Measurements from ENCODE around the gene ECEL1. TPM values are rescaled to one million over a fixed set of nuclear protein-coding genes. Genes with fewer than 3 reads are reported as not detected.

Gene ECEL1
- total and polyA plus RNA-seq, 2 experiments from 2014 or later: 1.1 to 1.2 TPM

DNA sequence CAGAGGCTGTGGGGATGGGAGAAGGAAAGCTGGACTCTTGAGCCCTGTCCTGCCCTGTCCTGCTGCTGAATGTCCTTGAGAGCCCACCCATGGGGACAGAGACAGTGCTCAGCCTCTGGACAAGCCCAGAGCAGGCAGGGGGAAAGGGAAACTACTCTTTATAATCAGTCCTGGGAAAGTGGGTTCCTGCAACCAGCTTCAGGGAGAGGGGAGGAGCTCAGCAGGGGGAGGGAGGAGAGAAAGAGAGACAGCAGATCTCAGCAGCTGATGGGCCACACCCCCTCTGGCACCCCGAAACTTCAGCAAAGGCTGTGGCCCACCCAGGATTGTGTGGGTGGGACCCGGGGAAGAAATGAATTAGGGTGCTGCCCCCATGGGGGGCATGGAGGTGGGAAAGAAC is 11.6 kb downstream of the ECEL1 start:
- WGBS (ENCODE audit: low lambda C conversion rate, missing lambda C conversion rate): 57% methylated on average over 2 of the region's 2 CpGs
- TF ChIP-seq EZH2phosphoT487 (IDR thresholded peaks at IDR 0.05; ENCODE audit: low read depth, severe bottlenecking, unreplicated experiment) (no peak), EZH2 (IDR thresholded peaks at IDR 0.05; ENCODE audit: borderline replicate concordance) (no peak)
- no peak overlapping the region for H3K4me3 ChIP-seq

DNA sequence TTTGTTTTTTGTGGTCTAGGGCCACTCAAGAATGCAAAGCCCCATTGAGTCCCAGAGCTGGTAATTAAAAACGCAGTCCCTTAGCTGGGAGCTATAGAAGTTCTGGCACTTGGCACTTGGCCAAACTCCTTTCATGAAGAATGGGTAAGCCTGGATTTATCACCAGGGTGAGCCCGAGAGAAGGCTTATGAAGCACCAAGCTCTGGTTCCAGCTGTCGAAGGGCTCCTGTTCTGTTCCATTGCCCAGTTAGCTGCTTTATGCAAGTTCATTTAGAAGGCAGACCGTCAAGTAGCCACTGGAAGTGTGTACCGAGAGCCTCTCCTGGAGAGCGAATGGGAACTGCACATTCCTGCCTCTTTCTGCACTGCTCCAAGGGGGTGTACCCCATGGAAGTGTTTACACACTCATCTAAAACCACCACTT is 14.2 kb downstream of the ECEL1 start:
- no peak overlapping the region for H3K27ac ChIP-seq
- no peaks in the 10 kb centered on the region for H4K20me1 ChIP-seq (ENCODE audit: insufficient read depth, poor library complexity, severe bottlenecking)
- no peak for DNase-seq (ENCODE audit: low spot score)
- H3K27me3 ChIP-seq: peaks cover 33% of the 10 kb centered on the region
- WGBS (ENCODE audit: low lambda C conversion rate, missing lambda C conversion rate): 33% methylated on average over 6 of the region's 6 CpGs
- H2AFZ ChIP-seq: no peak overlapping the region
- TF ChIP-seq, protein P1, sequence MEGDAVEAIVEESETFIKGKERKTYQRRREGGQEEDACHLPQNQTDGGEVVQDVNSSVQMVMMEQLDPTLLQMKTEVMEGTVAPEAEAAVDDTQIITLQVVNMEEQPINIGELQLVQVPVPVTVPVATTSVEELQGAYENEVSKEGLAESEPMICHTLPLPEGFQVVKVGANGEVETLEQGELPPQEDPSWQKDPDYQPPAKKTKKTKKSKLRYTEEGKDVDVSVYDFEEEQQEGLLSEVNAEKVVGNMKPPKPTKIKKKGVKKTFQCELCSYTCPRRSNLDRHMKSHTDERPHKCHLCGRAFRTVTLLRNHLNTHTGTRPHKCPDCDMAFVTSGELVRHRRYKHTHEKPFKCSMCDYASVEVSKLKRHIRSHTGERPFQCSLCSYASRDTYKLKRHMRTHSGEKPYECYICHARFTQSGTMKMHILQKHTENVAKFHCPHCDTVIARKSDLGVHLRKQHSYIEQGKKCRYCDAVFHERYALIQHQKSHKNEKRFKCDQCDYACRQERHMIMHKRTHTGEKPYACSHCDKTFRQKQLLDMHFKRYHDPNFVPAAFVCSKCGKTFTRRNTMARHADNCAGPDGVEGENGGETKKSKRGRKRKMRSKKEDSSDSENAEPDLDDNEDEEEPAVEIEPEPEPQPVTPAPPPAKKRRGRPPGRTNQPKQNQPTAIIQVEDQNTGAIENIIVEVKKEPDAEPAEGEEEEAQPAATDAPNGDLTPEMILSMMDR (IDR thresholded peaks at IDR 0.05; ENCODE audit: poor library complexity): no peak
- TF ChIP-seq EZH2 (IDR thresholded peaks at IDR 0.05; ENCODE audit: borderline replicate concordance) (no peak), EZH2phosphoT487 (IDR thresholded peaks at IDR 0.05; ENCODE audit: low read depth, severe bottlenecking, unreplicated experiment) (no peak)
- no peaks in the 10 kb centered on the region for H3K4me1 ChIP-seq (ENCODE audit: insufficient read depth)
- no peaks in the 10 kb centered on the region for H3K36me3 ChIP-seq (replicated peaks; ENCODE audit: insufficient read depth, low read depth)
- H3K79me2 ChIP-seq: no peaks in the 10 kb centered on the region
- H3K9me3 ChIP-seq (ENCODE audit: low read depth): no peaks in the 10 kb centered on the region
- no peak overlapping the region for H3K4me2 ChIP-seq
- no peak overlapping the region for H3K4me3 ChIP-seq
- no peaks in the 10 kb centered on the region for H3K9me2 ChIP-seq (replicated peaks; ENCODE audit: insufficient read depth)

More for the DNA sequence above, 11.6 kb downstream of the ECEL1 start:
- Histone ChIP-seq H3K9me3 (ENCODE audit: low read depth) (no peaks in the 10 kb centered on the region), H3K4me1 (ENCODE audit: insufficient read depth) (no peaks in the 10 kb centered on the region), H3K9me2 (replicated peaks; ENCODE audit: insufficient read depth) (no peaks in the 10 kb centered on the region), H3K27ac (no peak overlapping the region), H2AFZ (no peak overlapping the region), H3K79me2 (no peaks in the 10 kb centered on the region), H4K20me1 (ENCODE audit: insufficient read depth, poor library complexity, severe bottlenecking) (no peaks in the 10 kb centered on the region), H3K36me3 (replicated peaks; ENCODE audit: insufficient read depth, low read depth) (no peaks in the 10 kb centered on the region), H3K27me3 (peaks cover 21% of the 10 kb centered on the region), H3K4me2 (no peak overlapping the region)
- DNase-seq (ENCODE audit: low spot score): no peak

DNA sequence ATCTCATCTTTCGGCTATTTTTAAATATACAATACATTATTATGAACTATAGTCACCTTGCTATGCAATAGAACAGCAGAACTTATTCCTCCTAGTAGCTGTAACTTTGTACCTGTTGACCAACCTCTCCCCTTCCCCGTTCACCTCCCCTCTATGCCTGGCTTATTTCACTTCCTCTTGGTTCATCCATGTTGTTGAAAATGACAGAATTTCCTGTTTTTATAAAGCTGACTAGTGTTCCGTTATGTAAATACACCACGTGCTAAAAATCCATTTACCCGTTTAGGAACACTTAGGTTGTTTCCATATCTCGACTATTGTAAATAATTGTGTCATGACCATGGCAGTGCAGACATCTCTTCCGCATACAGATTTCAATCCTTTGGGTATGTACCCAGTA is 21.4 kb downstream of the ECEL1 start:
- WGBS (ENCODE audit: low lambda C conversion rate, missing lambda C conversion rate): 88% methylated on average over 7 of the region's 7 CpGs
- Histone ChIP-seq H3K9me2 (replicated peaks; ENCODE audit: insufficient read depth) (no peaks in the 10 kb centered on the region), H3K27ac (no peak overlapping the region), H3K4me3 (no peak overlapping the region), H2AFZ (no peak overlapping the region), H3K4me1 (ENCODE audit: insufficient read depth) (no peaks in the 10 kb centered on the region), H3K4me2 (no peak overlapping the region), H3K27me3 (peaks cover 35% of the 10 kb centered on the region), H3K9me3 (ENCODE audit: low read depth) (no peaks in the 10 kb centered on the region), H3K36me3 (replicated peaks; ENCODE audit: insufficient read depth, low read depth) (no peaks in the 10 kb centered on the region), H4K20me1 (ENCODE audit: insufficient read depth, poor library complexity, severe bottlenecking) (no peaks in the 10 kb centered on the region), H3K79me2 (no peaks in the 10 kb centered on the region)
- TF ChIP-seq, protein P1 (IDR thresholded peaks at IDR 0.05; ENCODE audit: poor library complexity): no peak
- TF ChIP-seq EZH2 (IDR thresholded peaks at IDR 0.05; ENCODE audit: borderline replicate concordance) (no peak), EZH2phosphoT487 (IDR thresholded peaks at IDR 0.05; ENCODE audit: low read depth, severe bottlenecking, unreplicated experiment) (no peak)
- no peak for DNase-seq (ENCODE audit: low spot score)

DNA sequence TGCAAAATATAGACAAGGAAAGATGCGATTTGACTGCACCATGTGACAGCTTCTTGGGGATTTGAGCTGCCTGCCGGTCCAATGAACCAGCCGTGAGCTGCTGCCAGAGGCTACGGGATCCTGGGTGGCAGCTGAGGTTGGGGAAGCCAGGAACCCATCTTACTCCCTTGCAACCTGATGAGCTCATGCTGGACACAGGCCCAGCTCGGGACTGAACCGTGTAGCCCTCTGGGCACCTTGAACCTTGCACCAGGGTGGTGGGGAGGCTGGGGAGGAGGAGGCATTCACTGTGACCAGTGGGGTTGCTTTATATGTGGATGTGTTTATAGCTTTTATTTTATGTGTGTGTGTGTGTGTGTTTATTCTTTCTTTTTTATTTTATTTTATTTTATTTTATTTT is 22.6 kb downstream of the ECEL1 start:
- H3K4me3 ChIP-seq: no peak overlapping the region
- peaks cover 29% of the 10 kb centered on the region for H3K27me3 ChIP-seq
- WGBS (ENCODE audit: low lambda C conversion rate, missing lambda C conversion rate): 87% methylated on average over 6 of the region's 6 CpGs
- H4K20me1 ChIP-seq (ENCODE audit: insufficient read depth, poor library complexity, severe bottlenecking): no peaks in the 10 kb centered on the region
- no peaks in the 10 kb centered on the region for H3K9me2 ChIP-seq (replicated peaks; ENCODE audit: insufficient read depth)
- H3K27ac ChIP-seq: no peak overlapping the region
- H3K9me3 ChIP-seq (ENCODE audit: low read depth): no peaks in the 10 kb centered on the region
- no peaks in the 10 kb centered on the region for H3K79me2 ChIP-seq
- DNase-seq (ENCODE audit: low spot score): no peak
- TF ChIP-seq, protein P1 (IDR thresholded peaks at IDR 0.05; ENCODE audit: poor library complexity): no peak
- no peak for TF ChIP-seq EZH2 (IDR thresholded peaks at IDR 0.05; ENCODE audit: borderline replicate concordance)
- TF ChIP-seq EZH2phosphoT487 (IDR thresholded peaks at IDR 0.05; ENCODE audit: low read depth, severe bottlenecking, unreplicated experiment): no peak
- no peak overlapping the region for H3K4me2 ChIP-seq
- H3K4me1 ChIP-seq (ENCODE audit: insufficient read depth): no peaks in the 10 kb centered on the region
- no peak overlapping the region for H2AFZ ChIP-seq
- no peaks in the 10 kb centered on the region for H3K36me3 ChIP-seq (replicated peaks; ENCODE audit: insufficient read depth, low read depth)
